ENCODE results near the gene MRPL4.
"Not testable (repeated sequence)": the region's sequence is repeated elsewhere in the genome, so short reads cannot be mapped to it uniquely, and the experiment has no call there.

Gene MRPL4

GRCh38 chr19:10268071-10268470 is 16.1 kb downstream of the MRPL4 start:
- DNase-seq, result no peak

GRCh38 chr19:10269333-10270179 is 17.5 kb downstream of the MRPL4 start:
- peak; percentile 65 for DNase-seq

GRCh38 chr19:10270180-10270615 is 18.2 kb downstream of the MRPL4 start:
- no peak for DNase-seq

- peak; percentile 49 for DNase-seq
Measured at GRCh38 chr19:10270616-10271394, 18.8 kb downstream of the MRPL4 start, which contains the start of gene ICAM1. TSS of gene ICAM1 (plus strand) at chr19:10271120. CDS start at chr19:10271160, 40 bp downstream.

GRCh38 chr19:10271543-10272086 is 19.6 kb downstream of the MRPL4 start:
- no peak for DNase-seq

- DNase-seq, result no peak
Measured at GRCh38 chr19:10274589-10274988, 22.6 kb downstream of the MRPL4 start.

GRCh38 chr19:10277795-10278589 is 26.0 kb downstream of the MRPL4 start:
- no peak for DNase-seq

- DNase-seq, result no peak
Measured at GRCh38 chr19:10278935-10279334, 26.9 kb downstream of the MRPL4 start.

GRCh38 chr19:10279737-10280442 is 27.9 kb downstream of the MRPL4 start:
- no peak for DNase-seq

GRCh38 chr19:10282043-10282442 is 30.0 kb downstream of the MRPL4 start:
- not testable (repeated sequence) for DNase-seq

- DNase-seq, result no peak
Measured at GRCh38 chr19:10283301-10284064, 31.5 kb downstream of the MRPL4 start.

- DNase-seq, result no peak
Measured at GRCh38 chr19:10284065-10284959, 32.3 kb downstream of the MRPL4 start.

- DNase-seq, result no peak
Measured at GRCh38 chr19:10284960-10285278, 32.9 kb downstream of the MRPL4 start.

- no peak for DNase-seq
Measured at GRCh38 chr19:10285393-10285792, 33.4 kb downstream of the MRPL4 start.

GRCh38 chr19:10286803-10287737 is 35.1 kb downstream of the MRPL4 start, which contains the start of gene ICAM4:
TSS of gene ICAM4 (plus strand) at chr19:10286955. CDS start at chr19:10287013, 58 bp downstream.
- DNase-seq, result no peak

GRCh38 chr19:10288662-10289166 is 36.7 kb downstream of the MRPL4 start:
- peak; percentile 60 for DNase-seq

GRCh38 chr19:10289167-10289835 is 37.3 kb downstream of the MRPL4 start:
- peak; percentile 62 for DNase-seq

GRCh38 chr19:10289836-10290356 is 37.9 kb downstream of the MRPL4 start, which contains the start of gene ICAM5:
TSS of gene ICAM5 (plus strand) at chr19:10289952. CDS start at chr19:10290044, 92 bp downstream.
- no peak for DNase-seq

Measured in fibroblast of skin of right biceps (primary cell).